Fibroblast of the conjunctiva (primary cell): ENCODE data around the gene ITPR3.

Experiments used
- DNase-seq: peaks from one replicate; pipeline ENCODE4 v3.0.0-alpha.2; 2010; ENCODE audit warnings: low read depth

The ITPR3 gene

GRCh38 chr6:33638556-33638955, 17.4 kb downstream of the ITPR3 start:
- no peak for DNase-seq

DNA sequence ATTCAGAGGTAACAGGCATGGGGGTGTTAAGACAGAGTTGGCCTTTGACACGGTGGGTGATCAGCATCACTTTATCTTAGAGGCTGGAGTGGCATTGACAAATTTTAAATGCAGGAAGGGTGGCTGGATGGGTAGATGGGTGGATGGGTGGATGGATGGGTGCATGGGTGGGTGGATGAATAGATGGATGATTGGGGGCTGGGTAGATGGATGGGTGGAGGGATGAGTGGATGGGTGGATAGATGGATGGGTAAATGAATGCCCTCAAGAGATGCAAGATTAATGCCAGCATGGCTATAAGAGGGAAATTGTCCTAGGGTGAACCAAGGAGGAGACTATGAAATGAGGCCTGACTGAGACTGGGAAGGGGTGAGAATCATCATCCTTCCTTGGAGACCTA, 18.4 kb downstream of the ITPR3 start:
- no peak for DNase-seq

GRCh38 chr6:33640361-33640760, 19.2 kb downstream of the ITPR3 start:
- DNase-seq, result no peak

DNA sequence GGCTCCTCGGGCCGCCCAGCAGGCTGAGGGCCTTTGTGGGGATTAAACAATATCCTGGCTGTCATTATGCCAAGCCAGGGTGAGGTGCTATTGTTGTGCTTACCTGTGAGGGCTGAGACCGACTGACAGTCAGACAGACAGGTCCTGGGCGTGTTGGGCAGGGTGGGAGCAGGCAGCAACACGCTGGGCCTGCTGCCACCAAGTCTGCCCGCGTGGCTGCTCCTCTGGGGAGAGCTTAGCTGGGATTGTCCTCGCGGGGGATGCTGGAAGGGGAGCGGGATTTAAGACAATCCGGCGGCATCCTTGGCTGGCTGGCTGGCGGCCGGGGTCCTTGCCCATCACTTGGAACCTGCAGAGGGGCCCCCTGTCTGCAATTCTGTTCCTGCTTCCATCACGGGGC, 20.0 kb downstream of the ITPR3 start:
- no peak for DNase-seq

GRCh38 chr6:33641602-33642001, 20.5 kb downstream of the ITPR3 start:
- DNase-seq, result no peak

- DNase-seq, result no peak
Observed at GRCh38 chr6:33642897-33643296, 21.8 kb downstream of the ITPR3 start.

DNA sequence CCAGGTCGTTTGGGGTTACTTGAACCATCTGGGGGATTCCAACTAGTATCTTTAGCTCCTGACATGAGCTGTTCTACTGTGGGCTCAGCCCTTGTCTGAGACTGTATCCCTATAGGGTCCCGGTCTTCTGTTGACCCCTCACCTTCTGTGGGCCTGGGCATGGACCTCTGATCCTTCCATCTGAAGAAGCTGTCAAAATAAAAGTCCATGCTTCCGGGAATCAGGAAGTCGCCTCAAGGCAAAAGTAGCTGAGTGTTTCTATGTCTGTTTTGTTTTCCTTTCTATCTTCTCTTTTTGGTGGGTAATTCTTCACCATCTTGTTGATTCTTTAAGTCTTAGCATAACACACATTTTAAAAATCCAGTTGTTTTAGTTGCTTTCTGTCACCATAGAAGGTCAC, 30.3 kb downstream of the ITPR3 start:
- DNase-seq, result no peak

GRCh38 chr6:33652002-33652401, 30.9 kb downstream of the ITPR3 start:
- DNase-seq, result no peak

DNA sequence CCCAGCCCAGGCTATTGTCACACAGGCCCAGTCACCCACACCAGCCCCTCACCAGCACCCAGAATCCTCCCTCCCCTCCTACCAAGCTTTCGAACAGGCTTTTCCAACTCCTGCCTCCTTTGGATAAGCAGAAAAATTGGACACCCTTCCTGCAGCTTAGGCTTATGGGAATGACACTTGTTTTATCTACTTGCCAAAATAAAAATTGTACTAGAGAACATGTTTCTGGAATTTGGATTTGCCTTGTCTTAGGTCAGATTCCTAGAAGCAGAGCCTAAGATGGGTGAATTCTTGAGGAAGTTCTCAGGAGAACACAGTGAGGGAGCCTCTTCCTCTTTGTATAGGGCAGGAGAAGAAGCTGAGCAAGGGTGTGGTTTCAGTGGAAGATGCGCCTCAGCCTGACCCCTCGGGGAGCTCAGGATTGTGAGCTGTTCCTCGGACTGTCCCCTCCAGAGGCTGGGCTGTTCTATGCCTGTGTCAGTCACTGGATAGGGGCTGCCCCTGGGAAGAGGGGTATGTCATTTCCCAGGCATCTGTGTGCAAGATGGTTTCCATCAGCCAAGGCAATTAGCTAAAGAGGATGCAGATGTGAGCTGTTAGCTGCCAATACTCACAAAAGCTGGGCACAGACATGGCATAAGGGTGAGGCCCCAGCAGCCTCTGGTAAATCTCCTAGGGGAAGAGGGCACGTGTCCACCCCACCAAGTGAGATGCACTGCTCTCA, 33.9 kb downstream of the ITPR3 start:
- peak; percentile 40 for DNase-seq

- no peak for DNase-seq
Observed at GRCh38 chr6:33656844-33657243, 35.7 kb downstream of the ITPR3 start.

DNA sequence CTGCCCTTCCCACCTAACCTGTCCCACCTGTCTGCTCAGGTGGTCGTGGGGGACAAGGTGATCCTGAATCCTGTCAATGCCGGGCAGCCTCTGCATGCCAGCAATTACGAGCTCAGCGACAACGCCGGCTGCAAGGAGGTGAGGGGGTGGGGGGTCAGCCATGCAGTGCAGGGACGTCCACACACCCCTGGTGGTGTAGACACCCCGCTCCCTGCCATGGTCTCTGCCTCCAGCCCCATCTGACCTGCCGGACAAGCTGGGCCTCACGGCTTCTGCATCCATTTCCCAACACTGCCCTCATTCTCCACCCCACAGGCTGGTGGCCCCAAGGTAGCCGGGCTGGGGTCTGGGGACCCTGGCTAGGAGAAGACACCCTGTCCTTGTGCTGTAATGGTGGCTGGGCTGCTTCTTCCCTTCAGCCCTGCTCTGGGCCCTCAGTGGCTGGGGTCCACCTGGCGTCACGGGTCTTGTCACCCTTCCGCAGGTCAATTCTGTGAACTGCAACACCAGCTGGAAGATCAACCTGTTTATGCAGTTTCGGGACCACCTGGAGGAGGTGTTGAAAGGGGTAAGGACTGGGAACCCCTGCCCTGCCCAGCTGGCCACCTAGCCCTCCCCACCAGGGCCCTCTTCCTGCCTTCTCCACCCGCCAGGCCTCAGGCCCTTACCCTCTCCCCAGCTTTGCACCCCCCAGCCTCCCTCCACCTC, 38.0 kb downstream of the ITPR3 start:
- no peak for DNase-seq

GRCh38 chr6:33659986-33660385, 38.9 kb downstream of the ITPR3 start:
- no peak for DNase-seq

DNA sequence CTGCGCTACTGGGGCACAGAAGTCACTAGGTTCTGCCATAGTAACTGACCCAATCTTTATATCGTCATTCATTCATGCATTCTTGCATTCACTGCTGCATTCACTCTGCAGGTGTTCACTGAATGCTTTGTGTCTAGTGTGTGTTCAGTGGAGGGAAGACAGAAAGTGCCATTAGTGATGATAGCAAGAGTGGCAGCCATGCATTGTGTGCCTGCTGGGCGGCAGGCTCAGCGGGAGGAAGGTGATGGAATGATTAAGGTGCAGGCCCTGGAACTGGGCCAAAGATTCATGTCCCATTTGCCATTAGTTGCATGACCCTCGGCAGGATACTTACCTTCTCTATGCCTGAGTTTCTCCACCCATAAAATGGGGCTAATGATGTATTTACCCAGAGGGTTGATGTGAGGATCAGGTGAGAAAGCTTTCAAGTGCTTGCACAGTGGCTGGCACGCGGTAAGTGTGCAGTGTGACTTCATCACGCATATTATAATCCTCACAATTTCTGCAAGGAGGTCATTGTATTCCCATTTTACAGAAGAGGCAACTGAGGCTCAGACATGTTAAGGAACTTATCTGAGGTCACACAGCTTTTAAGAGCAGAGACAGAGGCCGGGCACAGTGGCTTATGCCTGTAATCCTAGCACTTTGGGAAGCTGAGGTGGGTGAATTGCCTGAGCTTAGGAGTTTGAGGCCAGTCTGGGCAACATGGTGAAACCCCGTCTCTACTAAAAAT, 40.1 kb downstream of the ITPR3 start:
- DNase-seq, result no peak

DNA sequence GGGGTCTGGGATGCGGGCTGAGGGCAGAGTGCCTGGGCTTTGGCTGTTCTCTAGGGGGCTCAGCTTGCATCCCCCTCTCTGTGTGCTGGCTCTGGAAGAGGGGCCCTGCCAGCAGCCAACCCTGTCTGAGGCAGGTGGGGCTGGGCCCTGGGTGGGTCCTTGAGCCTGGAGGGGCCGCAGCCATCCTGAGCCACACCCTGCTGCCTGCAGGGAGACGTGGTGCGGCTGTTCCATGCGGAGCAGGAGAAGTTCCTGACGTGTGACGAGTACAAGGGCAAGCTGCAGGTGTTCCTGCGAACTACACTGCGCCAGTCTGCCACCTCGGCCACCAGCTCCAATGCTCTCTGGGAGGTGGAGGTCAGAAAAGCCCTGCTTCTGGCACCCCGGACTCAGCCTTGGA, 41.2 kb downstream of the ITPR3 start:
- DNase-seq, result no peak

DNA sequence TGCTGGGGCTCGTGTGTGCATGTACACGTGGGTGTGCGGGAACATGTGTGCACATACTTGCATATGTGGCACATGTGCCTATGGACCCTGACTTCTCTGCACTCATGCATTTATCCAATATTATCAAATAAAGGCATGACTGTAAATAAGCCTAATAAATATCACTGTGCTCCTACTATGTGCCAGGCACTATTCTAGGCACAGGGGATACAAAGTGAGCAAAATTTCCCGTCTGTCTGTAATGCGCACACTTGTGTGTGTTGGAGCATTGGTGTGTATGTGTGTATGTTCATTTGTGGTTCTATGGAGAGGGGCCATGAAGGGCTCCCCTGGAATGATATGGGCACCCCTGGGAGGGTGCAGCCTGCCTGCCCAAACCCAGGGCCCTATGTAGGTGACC, 41.9 kb downstream of the ITPR3 start:
- no peak for DNase-seq

GRCh38 chr6:33663727-33664449, 42.8 kb downstream of the ITPR3 start:
- no peak for DNase-seq

GRCh38 chr6:33664506-33665057, 43.5 kb downstream of the ITPR3 start:
- DNase-seq, result no peak

GRCh38 chr6:33665957-33666356, 44.8 kb downstream of the ITPR3 start:
- no peak for DNase-seq

DNA sequence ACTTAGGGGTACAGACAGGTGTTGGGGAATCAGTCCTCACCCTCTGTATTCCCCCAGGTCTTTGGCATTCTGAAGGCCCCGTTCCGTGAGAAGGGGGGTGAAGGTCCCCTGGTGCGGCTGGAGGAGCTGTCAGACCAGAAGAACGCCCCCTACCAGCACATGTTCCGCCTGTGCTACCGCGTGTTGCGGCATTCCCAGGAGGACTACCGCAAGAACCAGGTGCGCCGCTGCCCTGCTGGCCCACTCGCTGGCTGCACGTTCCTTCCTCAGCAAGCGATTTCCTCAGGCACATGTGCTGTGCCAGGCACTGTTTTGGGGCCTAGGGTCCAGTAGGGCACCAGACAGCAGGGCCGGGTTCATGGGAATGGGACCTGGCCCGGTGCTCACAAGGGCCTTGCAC, 46.0 kb downstream of the ITPR3 start:
- no peak for DNase-seq

GRCh38 chr6:33667776-33668175, 46.7 kb downstream of the ITPR3 start:
- DNase-seq, result no peak

- DNase-seq, result no peak
Observed at GRCh38 chr6:33668328-33668727, 47.2 kb downstream of the ITPR3 start.

GRCh38 chr6:33668914-33669313, 47.8 kb downstream of the ITPR3 start:
- DNase-seq, result no peak
